Liver (tissue), 9 donors: ENCODE results near the gene SORCS2. TPM values are rescaled to one million over a fixed set of nuclear protein-coding genes. Genes with fewer than 3 reads are reported as not detected.

Source experiments
- DNase-seq: peaks from one replicate; pipeline ENCODE4 v3.0.0-alpha.2; 2017; ENCODE audit warnings: low spot score
- H3K27ac ChIP-seq, 2 donors: one replicate each; pipeline ENCODE4 v1.7.0; 2013; ENCODE audit warnings: inconsistent platforms in 2 of 2, low read length in 2 of 2, control low read depth in 1 of 2, low read depth in 1 of 2, mild to moderate bottlenecking in 1 of 2
- H3K27me3 ChIP-seq, 4 donors: one replicate each; pipeline versions ENCODE4 v1.6.1 to v1.7.0; 2013; ENCODE audit warnings: low read length in 3 of 4, inconsistent platforms in 1 of 4, mild to moderate bottlenecking in 1 of 4, moderate library complexity in 1 of 4; ENCODE audit not compliant: control insufficient read depth in 4 of 4, insufficient read depth in 4 of 4
- H3K36me3 ChIP-seq, 4 donors: one replicate each; pipeline versions ENCODE4 v1.6.1 to v1.7.0; 2013; ENCODE audit warnings: low read length in 3 of 4, mild to moderate bottlenecking in 3 of 4, low read depth in 1 of 4, moderate library complexity in 1 of 4; ENCODE audit not compliant: control insufficient read depth in 4 of 4, insufficient read depth in 3 of 4
- H3K4me1 ChIP-seq, 4 donors: one replicate each; pipeline versions ENCODE4 v1.6.1 to v1.7.0; 2013; ENCODE audit warnings: low read length in 3 of 4, mild to moderate bottlenecking in 3 of 4, moderate library complexity in 1 of 4; ENCODE audit not compliant: control insufficient read depth in 4 of 4, insufficient read depth in 4 of 4
- H3K4me3 ChIP-seq, 3 donors: one replicate each; pipeline versions ENCODE4 v1.6.1 to v1.7.0; 2013; ENCODE audit warnings: low read length in 3 of 3, control low read depth in 1 of 3, low read depth in 1 of 3, mild to moderate bottlenecking in 1 of 3
- H3K9ac ChIP-seq, 2 donors: one replicate each; pipeline ENCODE4 v1.7.0; 2013; ENCODE audit warnings: low read length in 2 of 2, mild to moderate bottlenecking in 2 of 2, moderate library complexity in 2 of 2, control low read depth in 1 of 2, low read depth in 1 of 2
- H3K9me3 ChIP-seq, 4 donors: one replicate each; pipeline versions ENCODE4 v1.6.1 to v1.7.0; 2013; ENCODE audit warnings: low read length in 3 of 4; ENCODE audit not compliant: control insufficient read depth in 4 of 4
- ATF3 ChIP-seq: IDR thresholded peaks from 2 replicates; pipeline ENCODE4 v1.6.1; 2016; ENCODE audit warnings: antibody characterized with exemption
- CTCF ChIP-seq: fragments of 150-350 bp; IDR thresholded peaks from 2 replicates; pipeline ENCODE4 v1.5.1; 2017; ENCODE audit warnings: improper control_type of control experiment, low read depth, low read length; ENCODE audit not compliant: missing input control
- EGR1 ChIP-seq, 2 donors: IDR thresholded peaks; 2 replicates each; pipeline ENCODE4 v1.6.1; 2016 to 2018; ENCODE audit warnings: antibody characterized with exemption in 2 of 2, low read depth in 2 of 2
- FOXA1 ChIP-seq: IDR thresholded peaks from 2 replicates; pipeline ENCODE4 v1.6.1; 2016; ENCODE audit warnings: antibody characterized with exemption
- GABPA ChIP-seq, 2 donors: IDR thresholded peaks in 1 of 2; conservative IDR thresholded peaks in 1 of 2; 2 replicates each; pipeline ENCODE4 v1.6.1; 2016; ENCODE audit warnings: antibody characterized with exemption in 2 of 2, mild to moderate bottlenecking in 1 of 2, moderate library complexity in 1 of 2
- HNF4G ChIP-seq: IDR thresholded peaks from 2 replicates; pipeline ENCODE4 v1.6.1; 2016; ENCODE audit warnings: antibody characterized with exemption
- MAX ChIP-seq: IDR thresholded peaks from 2 replicates; pipeline ENCODE4 v1.6.1; 2016; ENCODE audit warnings: antibody characterized with exemption
- REST ChIP-seq: IDR thresholded peaks from 2 replicates; pipeline ENCODE4 v1.6.1; 2016; ENCODE audit warnings: antibody characterized with exemption, mild to moderate bottlenecking
- RXRA ChIP-seq, 2 donors: IDR thresholded peaks; 2 replicates each; pipeline ENCODE4 v1.6.1; 2017 to 2018; ENCODE audit warnings: antibody characterized with exemption in 2 of 2, mild to moderate bottlenecking in 1 of 2
- SP1 ChIP-seq: IDR thresholded peaks from 2 replicates; pipeline ENCODE4 v1.6.1; 2018; ENCODE audit warnings: antibody characterized with exemption, mild to moderate bottlenecking
- TAF1 ChIP-seq: conservative IDR thresholded peaks from 2 replicates; pipeline ENCODE4 v1.6.1; 2016; ENCODE audit warnings: antibody characterized with exemption, mild to moderate bottlenecking
- YY1 ChIP-seq: IDR thresholded peaks from 2 replicates; pipeline ENCODE4 v1.6.1; 2016; ENCODE audit warnings: antibody characterized with exemption, mild to moderate bottlenecking
- ZBTB33 ChIP-seq: IDR thresholded peaks from 2 replicates; pipeline ENCODE4 v1.6.1; 2016; ENCODE audit warnings: antibody characterized with exemption
- WGBS: extraction: QIAGEN DNeasy Blood & Tissue Kit; methylation state at CpG from one replicate; pipeline ENCODE4 v1.1.7; 2013; 5-methylcytosine and 5-hydroxymethylcytosine counted together
- polyA plus RNA-seq, 2 donors: library from polyadenylated mRNA; stranded (reverse) in 1 of 2; unstranded in 1 of 2; fragments of 200-250 nt in 1 of 2; fragments of >200 nt in 1 of 2; fragmentation: Nextera tagmentation in 1 of 2; extraction: Ambion mirVana in 1 of 2; gene quantifications; one replicate each; pipeline versions ENCODE4 v1.2.1 to v1.2.3, GENCODE V29; 2013 to 2015
- total RNA-seq, 2 donors: library from RNA; depleted of rRNA; stranded (reverse); fragments of >200 nt; gene quantifications; one replicate each; pipeline ENCODE4 v1.2.3, GENCODE V29; 2014
- donor health status: healthy.
- donor health status: healthy.
- donor health status: healthy.
- donor health status: healthy.
- donor health status: healthy.

The SORCS2 gene
- total and polyA plus RNA-seq, 4 donors, result 0.10 to 1.4 (median 0.92) TPM

GRCh38 chr4:7584098-7584497 lies 391.8 kb downstream of the SORCS2 start:
- TF ChIP-seq TAF1 (no peak), YY1 (no peak), CTCF (no peak), GABPA (IDR thresholded peaks at IDR 0.05 in 1 of 2, conservative IDR thresholded peaks at IDR 0.05 in 1 of 2) (no peak), ATF3 (no peak), RXRA (IDR thresholded peaks at IDR 0.05) (no peak), EGR1 (IDR thresholded peaks at IDR 0.05; ENCODE audit: low read depth in 2 of 2) (no peak), SP1 (no peak), ZBTB33 (no peak), FOXA1 (no peak)
- Histone ChIP-seq H3K4me1 (no peaks in the 10 kb centered on the region), H3K9ac (no peak overlapping the region), H3K4me3 (peak overlapping the region in 1 of 3 donors; percentile 13), H3K27ac (no peak overlapping the region), H3K27me3 (peaks cover 0 to 2% (median 0%) of the 10 kb centered on the region in 4 donors), H3K36me3 (peaks cover 0 to 2% (median 0%) of the 10 kb centered on the region in 4 donors), H3K9me3 (peaks cover 7 to 24% (median 18%) of the 10 kb centered on the region in 4 donors)
- WGBS, result 89% methylated on average over 1 of the region's 1 CpG
- no peak for DNase-seq

GRCh38 chr4:7584606-7585159 lies 392.3 kb downstream of the SORCS2 start:
- 79% methylated on average over 9 of the region's 9 CpGs for WGBS
- no peak overlapping the region for H3K9ac ChIP-seq
- H3K9me3 ChIP-seq, result peaks cover 4 to 19% (median 14%) of the 10 kb centered on the region in 4 donors
- no peak overlapping the region for H3K27ac ChIP-seq
- peaks cover 0 to 2% (median 0%) of the 10 kb centered on the region in 4 donors for H3K27me3 ChIP-seq
- TF ChIP-seq MAX (no peak), REST (no peak), ZBTB33 (no peak), HNF4G (no peak)
- H3K4me3 ChIP-seq, result no peak overlapping the region
- no peak for DNase-seq
- no peaks in the 10 kb centered on the region for H3K4me1 ChIP-seq
- H3K36me3 ChIP-seq, result peaks cover 0 to 2% (median 0%) of the 10 kb centered on the region in 4 donors
